HepG2 (cell line): ENCODE data around the gene SUSD3. TPM values are rescaled to one million over a fixed set of nuclear protein-coding genes. Genes with fewer than 3 reads are reported as not detected.

Experiments
- CBX5 ChIP-seq: sonication (generic); formaldehyde crosslinking; IDR thresholded peaks from 2 replicates; pipeline ENCODE4 v1.4.0; 2020; ENCODE audit warnings: missing genetic modification reagents, borderline replicate concordance
- HNF4A ChIP-seq: sonication (generic); formaldehyde crosslinking; IDR thresholded peaks from 2 replicates; pipeline ENCODE4 v1.4.0; 2020; ENCODE audit warnings: missing genetic modification reagents
- HOXA9 ChIP-seq: sonication (generic); formaldehyde crosslinking; IDR thresholded peaks from 2 replicates; pipeline ENCODE4 v1.8.1; 2022; ENCODE audit warnings: missing genetic modification reagents, mild to moderate bottlenecking, moderate library complexity, borderline replicate concordance
- IKZF5 ChIP-seq: IDR thresholded peaks from 2 replicates; pipeline ENCODE4 v1.6.1; 2018; ENCODE audit warnings: missing genetic modification reagents, mild to moderate bottlenecking, missing compliant biosample characterization
- MBNL3 ChIP-seq: fragments of 250-450 bp; sonication (Bioruptor Pico); conservative IDR thresholded peaks from 2 replicates; pipeline ENCODE4 v1.8.0; 2022; ENCODE audit warnings: mild to moderate bottlenecking, inconsistent platforms
- MEIS1 ChIP-seq: sonication (generic); formaldehyde crosslinking; IDR thresholded peaks from 2 replicates; pipeline ENCODE4 v1.9.0; 2021; ENCODE audit warnings: mild to moderate bottlenecking, missing genetic modification reagents, moderate library complexity, borderline replicate concordance
- MYPOP ChIP-seq: sonication (generic); formaldehyde crosslinking; IDR thresholded peaks from 2 replicates; pipeline ENCODE4 v1.8.1; 2023; ENCODE audit warnings: mild to moderate bottlenecking, moderate library complexity, missing genetic modification reagents
- NR2F1 ChIP-seq, 2 experiments: fragments of 450-650 bp in 1 of 2; formaldehyde crosslinking in 1 of 2; IDR thresholded peaks; 2 replicates each; pipeline versions ENCODE4 v1.5.0 to v1.6.1; 2016 to 2020; ENCODE audit warnings: mild to moderate bottlenecking in 1 of 2, missing compliant biosample characterization in 1 of 2, missing genetic modification reagents in 1 of 2, moderate library complexity in 1 of 2
- PHB2 ChIP-seq: fragments of 450-650 bp; IDR thresholded peaks from 2 replicates; pipeline ENCODE4 v1.6.1; 2018; ENCODE audit not compliant: partially characterized antibody
- PLRG1 ChIP-seq: fragments of 450-650 bp; conservative IDR thresholded peaks from 2 replicates; pipeline ENCODE4 v1.6.1; 2016
- SKIL ChIP-seq: sonication (generic); formaldehyde crosslinking; IDR thresholded peaks from 2 replicates; pipeline ENCODE4 v1.8.0; 2022; ENCODE audit warnings: missing genetic modification reagents, mild to moderate bottlenecking, moderate library complexity, borderline replicate concordance
- TBX2 ChIP-seq: sonication (generic); formaldehyde crosslinking; IDR thresholded peaks from 2 replicates; pipeline ENCODE4 v1.5.0; 2020; ENCODE audit warnings: missing genetic modification reagents, mild to moderate bottlenecking, borderline replicate concordance
- TRIM24 ChIP-seq: sonication (generic); formaldehyde crosslinking; IDR thresholded peaks from 2 replicates; pipeline ENCODE4 v1.8.0; 2022; ENCODE audit warnings: mild to moderate bottlenecking, missing genetic modification reagents
- XRCC5 ChIP-seq: fragments of 200-400 bp; formaldehyde crosslinking; optimal IDR thresholded peaks from 2 replicates; pipeline ENCODE3; 2017; ENCODE audit warnings: mild to moderate bottlenecking, low read length
- ZNF232 ChIP-seq: sonication (generic); formaldehyde crosslinking; IDR thresholded peaks from 2 replicates; pipeline ENCODE4 v1.4.0; 2020; ENCODE audit warnings: missing genetic modification reagents, borderline replicate concordance
- ZNF331 ChIP-seq: sonication (generic); formaldehyde crosslinking; IDR thresholded peaks from 2 replicates; pipeline ENCODE4 v1.4.0; 2020; ENCODE audit warnings: missing genetic modification reagents
- polyA plus RNA-seq, 8 experiments: library from polyadenylated mRNA; depleted of rRNA in 3 of 8; stranded (reverse) in 7 of 8; unstranded in 1 of 8; fragments of >200 nt; fragmentation: Illumina TruSeq in 4 of 8; extraction: Trizol in 4 of 8; gene quantifications; 2 replicates each; pipeline versions ENCODE4 v1.2.1 to v1.2.3, GENCODE V29; 2011 to 2016; ENCODE audit warnings: low read depth in 4 of 8, missing spikeins in 1 of 8, mixed read lengths in 1 of 8; ENCODE audit not compliant: insufficient read depth in 1 of 8
- total RNA-seq, 5 experiments: library from RNA; depleted of rRNA; stranded (reverse); fragments of >200 nt; fragmentation: Illumina TruSeq; extraction: Trizol; gene quantifications; 2 replicates each; pipeline ENCODE4 v1.2.3, GENCODE V29; 2016; ENCODE audit warnings: low read depth in 1 of 5
- TF ChIP-seq, protein P1 (sequence below): sonication (generic); formaldehyde crosslinking; IDR thresholded peaks from 2 replicates; pipeline ENCODE4 v1.4.0; 2020; ENCODE audit warnings: missing genetic modification reagents
- TF ChIP-seq, protein P2 (sequence below): sonication (generic); formaldehyde crosslinking; IDR thresholded peaks from 2 replicates; pipeline ENCODE4 v1.5.1; 2020; ENCODE audit warnings: mild to moderate bottlenecking, missing genetic modification reagents, moderate library complexity

Gene SUSD3
- total and polyA plus RNA-seq, 2 of the 13 experiments (the other 11 are each of a cell fraction or from before 2014, with no cell fraction given), result 7.0 to 9.1 TPM

DNA sequence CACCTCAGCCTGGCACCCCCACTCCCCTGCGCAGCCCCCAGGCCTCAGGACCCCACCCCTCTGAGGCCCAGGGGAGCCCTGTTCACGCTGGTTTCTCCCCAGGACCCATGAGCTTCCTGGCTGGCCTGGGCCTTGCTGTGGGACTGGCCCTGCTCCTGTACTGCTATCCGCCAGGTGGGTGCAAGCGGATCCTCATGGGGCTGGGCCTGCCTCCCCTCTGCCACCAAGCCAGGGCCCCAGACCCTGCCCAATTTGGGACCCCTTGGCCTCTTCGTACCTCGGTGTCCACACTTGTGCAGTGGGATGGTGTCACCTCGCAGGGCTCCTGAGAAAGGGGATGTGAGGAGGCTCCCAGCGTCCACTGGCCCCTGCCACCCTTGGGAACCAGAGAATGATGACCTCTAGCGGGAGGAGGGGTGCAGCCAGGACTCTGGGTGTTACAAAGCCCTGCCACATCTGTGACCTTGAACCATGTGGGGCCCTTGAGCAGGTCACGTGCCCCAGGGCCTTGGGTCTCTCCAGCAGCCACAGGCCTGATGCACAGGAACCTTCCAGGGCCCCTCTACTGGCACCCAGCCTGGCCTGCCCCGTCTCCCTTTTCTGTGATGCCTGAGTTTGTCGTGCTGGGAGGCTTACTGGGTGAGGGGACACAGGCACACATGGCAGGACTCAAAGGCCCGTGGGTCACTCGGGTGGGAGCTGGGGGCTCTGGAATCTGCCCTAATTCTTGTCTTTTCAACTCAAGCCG lies 53.8 kb downstream of the SUSD3 start (continued):
- peak; percentile 79 to 84 for TF ChIP-seq NR2F1 (CRISPR knock-in tag; IDR thresholded peaks at IDR 0.05)
- peak; percentile 36; the same call in 1 of the 2 replicates for TF ChIP-seq MYPOP (CRISPR knock-in tag)
- TF ChIP-seq MBNL3 (CRISPR knock-in tag), result no peak
- peak; percentile 77; the same call in 1 of the 2 replicates for TF ChIP-seq SKIL
- no peak for TF ChIP-seq HOXA9 (CRISPR knock-in tag)
- TF ChIP-seq, protein P1, sequence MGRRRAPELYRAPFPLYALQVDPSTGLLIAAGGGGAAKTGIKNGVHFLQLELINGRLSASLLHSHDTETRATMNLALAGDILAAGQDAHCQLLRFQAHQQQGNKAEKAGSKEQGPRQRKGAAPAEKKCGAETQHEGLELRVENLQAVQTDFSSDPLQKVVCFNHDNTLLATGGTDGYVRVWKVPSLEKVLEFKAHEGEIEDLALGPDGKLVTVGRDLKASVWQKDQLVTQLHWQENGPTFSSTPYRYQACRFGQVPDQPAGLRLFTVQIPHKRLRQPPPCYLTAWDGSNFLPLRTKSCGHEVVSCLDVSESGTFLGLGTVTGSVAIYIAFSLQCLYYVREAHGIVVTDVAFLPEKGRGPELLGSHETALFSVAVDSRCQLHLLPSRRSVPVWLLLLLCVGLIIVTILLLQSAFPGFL (CRISPR knock-in tag), result no peak
- TF ChIP-seq, protein P2, sequence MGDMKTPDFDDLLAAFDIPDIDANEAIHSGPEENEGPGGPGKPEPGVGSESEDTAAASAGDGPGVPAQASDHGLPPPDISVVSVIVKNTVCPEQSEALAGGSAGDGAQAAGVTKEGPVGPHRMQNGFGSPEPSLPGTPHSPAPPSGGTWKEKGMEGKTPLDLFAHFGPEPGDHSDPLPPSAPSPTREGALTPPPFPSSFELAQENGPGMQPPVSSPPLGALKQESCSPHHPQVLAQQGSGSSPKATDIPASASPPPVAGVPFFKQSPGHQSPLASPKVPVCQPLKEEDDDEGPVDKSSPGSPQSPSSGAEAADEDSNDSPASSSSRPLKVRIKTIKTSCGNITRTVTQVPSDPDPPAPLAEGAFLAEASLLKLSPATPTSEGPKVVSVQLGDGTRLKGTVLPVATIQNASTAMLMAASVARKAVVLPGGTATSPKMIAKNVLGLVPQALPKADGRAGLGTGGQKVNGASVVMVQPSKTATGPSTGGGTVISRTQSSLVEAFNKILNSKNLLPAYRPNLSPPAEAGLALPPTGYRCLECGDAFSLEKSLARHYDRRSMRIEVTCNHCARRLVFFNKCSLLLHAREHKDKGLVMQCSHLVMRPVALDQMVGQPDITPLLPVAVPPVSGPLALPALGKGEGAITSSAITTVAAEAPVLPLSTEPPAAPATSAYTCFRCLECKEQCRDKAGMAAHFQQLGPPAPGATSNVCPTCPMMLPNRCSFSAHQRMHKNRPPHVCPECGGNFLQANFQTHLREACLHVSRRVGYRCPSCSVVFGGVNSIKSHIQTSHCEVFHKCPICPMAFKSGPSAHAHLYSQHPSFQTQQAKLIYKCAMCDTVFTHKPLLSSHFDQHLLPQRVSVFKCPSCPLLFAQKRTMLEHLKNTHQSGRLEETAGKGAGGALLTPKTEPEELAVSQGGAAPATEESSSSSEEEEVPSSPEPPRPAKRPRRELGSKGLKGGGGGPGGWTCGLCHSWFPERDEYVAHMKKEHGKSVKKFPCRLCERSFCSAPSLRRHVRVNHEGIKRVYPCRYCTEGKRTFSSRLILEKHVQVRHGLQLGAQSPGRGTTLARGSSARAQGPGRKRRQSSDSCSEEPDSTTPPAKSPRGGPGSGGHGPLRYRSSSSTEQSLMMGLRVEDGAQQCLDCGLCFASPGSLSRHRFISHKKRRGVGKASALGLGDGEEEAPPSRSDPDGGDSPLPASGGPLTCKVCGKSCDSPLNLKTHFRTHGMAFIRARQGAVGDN, result peak; percentile 99
- TF ChIP-seq PHB2, result no peak
- peak; percentile 83 for TF ChIP-seq IKZF5 (CRISPR knock-in tag)
- peak; percentile 85 for TF ChIP-seq XRCC5
- peak; percentile 91 for TF ChIP-seq ZNF331 (CRISPR knock-in tag)
- TF ChIP-seq HNF4A (CRISPR knock-in tag), result peak; percentile 84
- TF ChIP-seq PLRG1, result no peak
- TF ChIP-seq TRIM24 (CRISPR knock-in tag), result no peak
- TF ChIP-seq TBX2 (CRISPR knock-in tag), result peak; percentile 93
- 0 out of 2 replicates have a peak, but pooled peaks have one; percentile 73 for TF ChIP-seq MEIS1 (CRISPR knock-in tag)
- peak; percentile 73; the same call in 1 of the 2 replicates for TF ChIP-seq CBX5 (CRISPR knock-in tag)
- peak; percentile 91; the same call in 1 of the 2 replicates for TF ChIP-seq ZNF232 (CRISPR knock-in tag)
